SK-N-SH (cell line): ENCODE results near the gene DMRTA2. TPM values are rescaled to one million over a fixed set of nuclear protein-coding genes. Genes with fewer than 3 reads are reported as not detected.

Source experiments
- CTCF ChIA-PET: fragments of 300-600, 350-600 bp; formaldehyde crosslinking; extraction: SDS; loops from one replicate; lab custom pipeline; 2021; lab: Yijun Ruan, JAX
- POLR2A ChIA-PET: fragments of 350-600 bp; sonication (Branson Sonifier 250); formaldehyde crosslinking; extraction: SDS; loops from one replicate; lab custom pipeline; 2020; ENCODE audit warnings: antibody characterized with exemption, inconsistent platforms; lab: Yijun Ruan, JAX
- DNase-seq: peaks from one replicate; pipeline ENCODE4 v3.0.0; 2012
- H2AFZ ChIP-seq: fragments of 200-600 bp; sonication (generic); 2 replicates; pipeline ENCODE4 v1.8.1; 2016; ENCODE audit warnings: antibody characterized with exemption, mild to moderate bottlenecking, low read depth
- H3F3A ChIP-seq: fragments of 200-600 bp; sonication (generic); replicated peaks from 2 replicates; pipeline ENCODE3; 2016; ENCODE audit warnings: antibody characterized with exemption, mild to moderate bottlenecking; ENCODE audit not compliant: insufficient read depth
- H3K27ac ChIP-seq, 2 experiments: fragments of 200-500 bp in 1 of 2; fragments of 200-600 bp in 1 of 2; sonication (Bioruptor generic) in 1 of 2; sonication (generic), shearing (Covaris generic) in 1 of 2; 2 replicates each; pipeline versions ENCODE4 v1.5.1 to v1.6.1; 2014 to 2016; ENCODE audit warnings: low read depth in 2 of 2, inconsistent platforms in 1 of 2, low read length in 1 of 2, mild to moderate bottlenecking in 1 of 2, mixed read lengths in 1 of 2
- H3K27me3 ChIP-seq: fragments of 200-600 bp; sonication (generic), shearing (Covaris generic); 2 replicates; pipeline ENCODE4 v1.6.1; 2016; ENCODE audit warnings: mixed run types; ENCODE audit not compliant: insufficient read depth
- H3K36me3 ChIP-seq, 2 experiments: fragments of 200-500 bp in 1 of 2; fragments of 200-600 bp in 1 of 2; sonication (Bioruptor generic) in 1 of 2; sonication (generic) in 1 of 2; replicated peaks in 1 of 2; 2 replicates each; pipeline versions ENCODE3 to v1.5.1; 2014 to 2016; ENCODE audit warnings: low read length in 1 of 2, mild to moderate bottlenecking in 1 of 2; ENCODE audit not compliant: insufficient read depth in 2 of 2, control insufficient read depth in 1 of 2
- H3K4me1 ChIP-seq, 2 experiments: fragments of 200-500 bp in 1 of 2; fragments of 200-600 bp in 1 of 2; sonication (Bioruptor generic) in 1 of 2; sonication (generic), shearing (Covaris generic) in 1 of 2; 2 replicates each; pipeline versions ENCODE4 v1.5.1 to v1.6.1; 2014 to 2016; ENCODE audit warnings: low read depth in 1 of 2, low read length in 1 of 2, mixed run types in 1 of 2; ENCODE audit not compliant: insufficient read depth in 2 of 2, control insufficient read depth in 1 of 2
- H3K4me2 ChIP-seq: fragments of 200-600 bp; sonication (generic), shearing (Covaris generic); 2 replicates; pipeline ENCODE4 v1.6.1; 2017; ENCODE audit warnings: mixed run types
- H3K4me3 ChIP-seq, 2 experiments: fragments of 200-500 bp in 1 of 2; fragments of 200-600 bp in 1 of 2; sonication (Bioruptor generic) in 1 of 2; sonication (generic), shearing (Covaris generic) in 1 of 2; 2 replicates each; pipeline versions ENCODE4 v1.5.1 to v1.8.1; 2014 to 2016; ENCODE audit warnings: low read depth in 2 of 2, inconsistent platforms in 1 of 2, low read length in 1 of 2, mild to moderate bottlenecking in 1 of 2, mixed read lengths in 1 of 2, moderate library complexity in 1 of 2
- H3K79me2 ChIP-seq: fragments of 200-600 bp; sonication (generic); 2 replicates; pipeline ENCODE4 v1.8.1; 2017; ENCODE audit warnings: mild to moderate bottlenecking; ENCODE audit not compliant: insufficient read depth
- H3K9ac ChIP-seq: fragments of 200-600 bp; sonication (generic); 2 replicates; pipeline ENCODE4 v1.6.1; 2017; ENCODE audit warnings: mixed run types
- H3K9me2 ChIP-seq: fragments of 200-600 bp; sonication (generic); 2 replicates; pipeline ENCODE4 v1.6.1; 2017; ENCODE audit warnings: mixed run types
- H3K9me3 ChIP-seq: fragments of 200-600 bp; sonication (generic); 2 replicates; pipeline ENCODE4 v1.6.1; 2017; ENCODE audit warnings: mixed run types, mild to moderate bottlenecking, moderate library complexity
- H4K20me1 ChIP-seq: fragments of 200-600 bp; sonication (generic); 2 replicates; pipeline ENCODE4 v1.6.1; 2017; ENCODE audit warnings: mild to moderate bottlenecking, mixed run types; ENCODE audit not compliant: insufficient read depth
- CTCF ChIP-seq: fragments of 200-600 bp; sonication (generic); IDR thresholded peaks from 2 replicates; pipeline ENCODE4 v1.6.1; 2017; ENCODE audit warnings: antibody characterized with exemption, mild to moderate bottlenecking, moderate library complexity
- EZH2phosphoT487 ChIP-seq: fragments of 200-600 bp; sonication (generic); IDR thresholded peaks from 2 replicates; pipeline ENCODE4 v1.6.1; 2017; ENCODE audit warnings: low read depth, mixed run types, mild to moderate bottlenecking, antibody characterized with exemption, moderate library complexity, borderline replicate concordance
- FOSL2 ChIP-seq: IDR thresholded peaks from 2 replicates; pipeline ENCODE4 v1.4.0; 2012; ENCODE audit warnings: low read depth, mild to moderate bottlenecking, moderate library complexity, borderline replicate concordance
- FOXJ3 ChIP-seq: sonication (generic); formaldehyde crosslinking; IDR thresholded peaks from 2 replicates; pipeline ENCODE4 v1.5.1; 2020; ENCODE audit warnings: mild to moderate bottlenecking, missing genetic modification reagents
- GATA2 ChIP-seq: sonication (generic); formaldehyde crosslinking; IDR thresholded peaks from 2 replicates; pipeline ENCODE4 v1.5.0; 2020; ENCODE audit warnings: mild to moderate bottlenecking, missing genetic modification reagents
- JUND ChIP-seq: IDR thresholded peaks from 2 replicates; pipeline ENCODE4 v1.4.0; 2012
- MXI1 ChIP-seq: IDR thresholded peaks from 2 replicates; pipeline ENCODE4 v1.6.1; 2012; ENCODE audit warnings: mild to moderate bottlenecking, low read depth, low read length, improper control_type of control experiment
- NRF1 ChIP-seq: IDR thresholded peaks from 2 replicates; pipeline ENCODE4 v1.6.1; 2012; ENCODE audit warnings: low read depth, mild to moderate bottlenecking, low read length
- RAD21 ChIP-seq: IDR thresholded peaks from 2 replicates; pipeline ENCODE4 v1.6.1; 2012; ENCODE audit warnings: mild to moderate bottlenecking, low read length
- SMC3 ChIP-seq: IDR thresholded peaks from 2 replicates; pipeline ENCODE4 v1.6.1; 2012; ENCODE audit warnings: low read depth, low read length, improper control_type of control experiment
- TCF12 ChIP-seq: IDR thresholded peaks from 2 replicates; pipeline ENCODE4 v1.4.0; 2012
- YY1 ChIP-seq: IDR thresholded peaks from 2 replicates; pipeline ENCODE4 v1.4.0; 2012; ENCODE audit warnings: low read depth, mild to moderate bottlenecking
- WGBS: methylation state at CpG from one replicate; pipeline ENCODE4 v1.1.6; 2017; ENCODE audit warnings: low lambda C conversion rate; 5-methylcytosine and 5-hydroxymethylcytosine counted together
- polyA plus RNA-seq, 3 experiments: library from polyadenylated mRNA; depleted of rRNA; stranded (reverse); fragments of >200 nt; gene quantifications; 2 replicates each; pipeline ENCODE4 v1.2.3, GENCODE V29; 2012
- TF ChIP-seq, protein P1 (sequence below): IDR thresholded peaks from 2 replicates; pipeline ENCODE4 v1.4.0; 2012; ENCODE audit warnings: low read depth, borderline replicate concordance
- TF ChIP-seq, protein P2 (sequence below): fragments of 150-350 bp; IDR thresholded peaks from 2 replicates; pipeline ENCODE4 v1.6.1; 2016; ENCODE audit warnings: mild to moderate bottlenecking, low read depth, low read length
- TF ChIP-seq, protein P3 (sequence below): IDR thresholded peaks from 2 replicates; pipeline ENCODE4; 2012

Gene DMRTA2
- polyA plus RNA-seq, 1 of the 3 experiments (the other 2 are of a cell fraction) = 0.02 TPM

- H3K79me2 ChIP-seq = no peaks in the 10 kb centered on the region
- no peaks in the 10 kb centered on the region for H3F3A ChIP-seq
- H2AFZ ChIP-seq = no peak overlapping the region
- peaks cover 7 to 8% of the 10 kb centered on the region in 2 experiments for H3K36me3 ChIP-seq
- no peak for DNase-seq
- no peak overlapping the region for H3K27ac ChIP-seq
- no peaks in the 10 kb centered on the region for H4K20me1 ChIP-seq
- CTCF ChIA-PET = no interaction called here
- no peak overlapping the region for H3K4me3 ChIP-seq
- TF ChIP-seq YY1 (no peak), FOXJ3 (no peak), CTCF (no peak), FOSL2 (no peak), NRF1 (no peak), EZH2phosphoT487 (no peak), SMC3 (no peak), MXI1 (no peak), GATA2 (no peak), TCF12 (no peak), RAD21 (no peak), JUND (no peak)
- TF ChIP-seq, protein P1, sequence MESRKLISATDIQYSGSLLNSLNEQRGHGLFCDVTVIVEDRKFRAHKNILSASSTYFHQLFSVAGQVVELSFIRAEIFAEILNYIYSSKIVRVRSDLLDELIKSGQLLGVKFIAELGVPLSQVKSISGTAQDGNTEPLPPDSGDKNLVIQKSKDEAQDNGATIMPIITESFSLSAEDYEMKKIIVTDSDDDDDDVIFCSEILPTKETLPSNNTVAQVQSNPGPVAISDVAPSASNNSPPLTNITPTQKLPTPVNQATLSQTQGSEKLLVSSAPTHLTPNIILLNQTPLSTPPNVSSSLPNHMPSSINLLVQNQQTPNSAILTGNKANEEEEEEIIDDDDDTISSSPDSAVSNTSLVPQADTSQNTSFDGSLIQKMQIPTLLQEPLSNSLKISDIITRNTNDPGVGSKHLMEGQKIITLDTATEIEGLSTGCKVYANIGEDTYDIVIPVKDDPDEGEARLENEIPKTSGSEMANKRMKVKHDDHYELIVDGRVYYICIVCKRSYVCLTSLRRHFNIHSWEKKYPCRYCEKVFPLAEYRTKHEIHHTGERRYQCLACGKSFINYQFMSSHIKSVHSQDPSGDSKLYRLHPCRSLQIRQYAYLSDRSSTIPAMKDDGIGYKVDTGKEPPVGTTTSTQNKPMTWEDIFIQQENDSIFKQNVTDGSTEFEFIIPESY = no peak
- TF ChIP-seq, protein P2, sequence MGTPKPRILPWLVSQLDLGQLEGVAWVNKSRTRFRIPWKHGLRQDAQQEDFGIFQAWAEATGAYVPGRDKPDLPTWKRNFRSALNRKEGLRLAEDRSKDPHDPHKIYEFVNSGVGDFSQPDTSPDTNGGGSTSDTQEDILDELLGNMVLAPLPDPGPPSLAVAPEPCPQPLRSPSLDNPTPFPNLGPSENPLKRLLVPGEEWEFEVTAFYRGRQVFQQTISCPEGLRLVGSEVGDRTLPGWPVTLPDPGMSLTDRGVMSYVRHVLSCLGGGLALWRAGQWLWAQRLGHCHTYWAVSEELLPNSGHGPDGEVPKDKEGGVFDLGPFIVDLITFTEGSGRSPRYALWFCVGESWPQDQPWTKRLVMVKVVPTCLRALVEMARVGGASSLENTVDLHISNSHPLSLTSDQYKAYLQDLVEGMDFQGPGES = no peak
- TF ChIP-seq, protein P3, sequence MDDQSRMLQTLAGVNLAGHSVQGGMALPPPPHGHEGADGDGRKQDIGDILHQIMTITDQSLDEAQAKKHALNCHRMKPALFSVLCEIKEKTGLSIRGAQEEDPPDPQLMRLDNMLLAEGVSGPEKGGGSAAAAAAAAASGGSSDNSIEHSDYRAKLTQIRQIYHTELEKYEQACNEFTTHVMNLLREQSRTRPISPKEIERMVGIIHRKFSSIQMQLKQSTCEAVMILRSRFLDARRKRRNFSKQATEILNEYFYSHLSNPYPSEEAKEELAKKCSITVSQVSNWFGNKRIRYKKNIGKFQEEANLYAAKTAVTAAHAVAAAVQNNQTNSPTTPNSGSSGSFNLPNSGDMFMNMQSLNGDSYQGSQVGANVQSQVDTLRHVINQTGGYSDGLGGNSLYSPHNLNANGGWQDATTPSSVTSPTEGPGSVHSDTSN = no peak
- TF ChIP-seq, all 33 proteins: peak for 0
- H3K9me3 ChIP-seq = no peaks in the 10 kb centered on the region
- WGBS = 90% methylated on average over 4 of the region's 4 CpGs
- H3K27me3 ChIP-seq = no peaks in the 10 kb centered on the region
- POLR2A ChIA-PET = no interaction called here
- no peaks in the 10 kb centered on the region for H3K9me2 ChIP-seq
- no peak overlapping the region for H3K9ac ChIP-seq
- H3K4me1 ChIP-seq = no peaks in the 10 kb centered on the region
- no peak overlapping the region for H3K4me2 ChIP-seq
These were observed 27.8 kb upstream of the DMRTA2 start for GRCh38 chr1:50450861-50451653.
